GM12872 (cell line): ENCODE measurements around the gene FAAP24.

Experiments
- CTCF ChIP-seq: IDR thresholded peaks from 3 replicates; pipeline ENCODE4 v1.5.1; 2011; ENCODE audit warnings: low read depth, mild to moderate bottlenecking, low read length, moderate library complexity; ENCODE audit not compliant: insufficient read depth

Gene FAAP24

DNA sequence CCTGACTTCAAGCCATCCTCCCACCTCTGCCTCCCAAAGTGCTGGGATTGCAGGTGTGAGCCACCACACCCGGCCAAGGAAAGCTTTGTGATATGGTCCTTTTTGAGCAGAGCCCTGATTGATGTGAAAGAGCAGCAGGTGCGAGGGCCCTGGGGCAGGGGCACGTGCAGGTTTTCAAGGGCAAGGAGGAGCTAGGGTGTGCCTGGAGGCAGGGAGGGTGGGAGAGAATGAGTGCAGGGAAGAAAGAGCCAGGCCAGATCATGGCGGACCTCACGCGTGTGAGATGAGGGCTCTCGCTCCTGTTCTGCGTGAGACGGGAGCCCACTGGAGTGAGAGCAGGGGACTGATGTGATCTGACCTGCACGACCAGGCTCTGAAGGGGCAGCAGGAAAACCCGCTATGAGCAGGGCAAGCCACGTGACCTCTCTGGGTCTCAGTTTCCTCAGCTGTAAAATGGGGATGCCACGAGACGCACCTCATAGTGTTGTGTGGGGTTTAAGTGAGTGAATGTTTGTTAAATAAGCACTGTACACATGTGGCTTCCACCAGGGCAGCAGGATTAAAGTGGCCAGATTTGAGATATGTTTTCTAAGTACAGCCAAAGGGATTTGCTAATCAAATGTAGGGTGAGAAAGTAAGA, 25.8 kb downstream of the FAAP24 start:
- TF ChIP-seq CTCF = no peak

- TF ChIP-seq CTCF = no peak
Measured at GRCh38 chr19:32998722-32999121, 26.7 kb downstream of the FAAP24 start.

DNA sequence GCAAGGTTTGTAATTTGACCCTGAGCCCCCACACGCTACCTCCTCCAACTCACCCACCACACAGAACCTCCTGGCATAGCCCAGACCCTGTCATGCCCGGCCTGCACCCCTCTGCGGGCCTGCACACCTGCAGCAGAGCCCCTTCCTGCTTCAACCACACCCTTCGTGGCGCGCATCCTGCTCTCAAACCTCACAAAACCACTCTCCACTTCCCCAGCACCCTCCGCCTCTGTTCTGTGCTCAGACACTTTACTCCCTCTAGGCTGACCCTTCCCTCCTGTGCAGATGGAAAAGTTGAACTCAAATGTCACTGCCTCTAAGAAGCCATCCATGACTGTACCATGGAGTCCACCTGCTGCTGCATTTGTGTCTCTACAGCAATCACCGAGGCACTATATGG, 28.5 kb downstream of the FAAP24 start:
- no peak for TF ChIP-seq CTCF

DNA sequence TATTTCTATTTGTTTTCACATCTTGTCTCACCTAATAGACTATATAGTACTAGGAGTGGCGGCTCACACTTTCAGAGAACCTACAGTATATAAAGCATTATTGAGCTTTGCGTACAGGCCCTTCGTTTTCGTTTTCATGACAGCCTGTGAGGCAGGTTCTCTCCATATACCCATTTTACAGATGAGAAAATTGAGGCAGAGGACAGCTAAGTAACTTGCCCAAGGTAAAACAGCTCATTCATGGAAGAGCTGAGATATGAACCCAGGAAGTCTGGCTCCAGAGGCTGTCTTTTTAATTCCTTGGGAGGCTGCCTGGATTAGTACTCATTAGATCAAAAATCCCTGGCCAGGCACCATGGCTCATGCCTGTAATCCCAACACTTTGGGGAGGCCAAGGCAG, 28.9 kb downstream of the FAAP24 start:
- no peak for TF ChIP-seq CTCF

GRCh38 chr19:33005440-33005839, 33.4 kb downstream of the FAAP24 start:
- no peak for TF ChIP-seq CTCF

DNA sequence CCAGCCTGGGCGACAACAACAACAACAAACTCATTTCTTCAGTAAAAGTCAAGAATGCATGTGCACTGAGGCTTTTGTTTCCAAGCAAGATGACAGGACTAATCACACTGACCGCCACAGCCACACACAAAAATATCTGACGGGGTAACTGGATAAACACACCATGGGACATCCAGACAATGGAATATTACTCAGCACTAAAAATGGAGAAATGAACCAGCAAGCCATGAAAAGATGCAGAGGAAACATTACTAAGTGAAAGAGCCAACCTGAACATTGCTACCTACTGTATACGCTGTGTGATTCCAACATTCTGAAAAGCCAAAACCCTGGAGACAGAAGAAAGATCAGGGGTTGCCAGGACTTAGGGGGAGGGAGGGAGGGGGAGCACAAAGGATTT, 36.7 kb downstream of the FAAP24 start:
- no peak for TF ChIP-seq CTCF

DNA sequence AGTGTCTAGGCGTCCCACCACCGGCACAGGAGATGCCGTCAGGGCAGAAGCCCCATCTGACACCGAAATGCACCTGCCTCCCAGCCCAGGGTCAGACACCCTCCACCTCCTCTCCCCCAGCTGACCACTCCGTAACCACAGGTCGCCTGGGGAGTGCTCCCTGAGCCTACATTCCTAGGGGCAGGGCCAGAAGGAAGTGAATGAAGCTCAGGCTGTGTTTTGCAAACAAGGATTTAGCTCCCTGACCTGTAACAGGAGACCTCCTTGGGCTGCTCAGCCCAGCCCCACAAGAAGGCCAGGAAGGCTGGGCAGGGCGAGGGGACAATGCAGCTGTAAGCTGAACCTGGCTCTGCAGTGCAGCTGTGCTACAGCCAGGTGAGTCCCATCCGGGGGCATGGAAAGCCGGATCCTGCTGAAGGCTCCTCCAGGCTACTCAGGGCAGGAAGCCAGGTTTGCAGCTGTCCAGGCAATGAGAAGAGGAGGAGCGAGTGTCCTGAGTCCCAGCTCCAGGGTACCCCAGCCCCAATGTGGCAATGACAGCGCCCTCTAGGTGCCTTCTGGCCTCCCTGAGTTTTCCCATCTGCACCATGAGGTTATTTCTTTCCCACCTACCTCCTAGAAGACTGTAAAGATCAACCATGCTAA, 50.6 kb downstream of the FAAP24 start:
- TF ChIP-seq CTCF = 0 out of 3 replicates have a peak, but pooled peaks have one; percentile 10
